K562 (cell line): ENCODE results near the gene DIO3.

Source experiments
- CREB1 ChIP-seq, 2 experiments: sonication (generic) in 1 of 2; formaldehyde crosslinking in 1 of 2; IDR thresholded peaks; 2 replicates each; pipeline versions ENCODE4 v1.6.1 to v1.8.0; 2012 to 2022; ENCODE audit warnings: inconsistent platforms in 1 of 2, mild to moderate bottlenecking in 1 of 2, missing genetic modification reagents in 1 of 2, moderate library complexity in 1 of 2
- NFRKB ChIP-seq: fragments of 450-650 bp; IDR thresholded peaks from 2 replicates; pipeline ENCODE4 v1.6.1; 2016; ENCODE audit warnings: low read depth
- RFX5 ChIP-seq: IDR thresholded peaks from 2 replicates; pipeline ENCODE4 v1.6.1; 2011; ENCODE audit warnings: low read depth, mild to moderate bottlenecking, improper control_type of control experiment, low read length
- TF ChIP-seq, protein P1 (sequence below): sonication (generic); formaldehyde crosslinking; IDR thresholded peaks from 2 replicates; pipeline ENCODE4 v1.4.0; 2020; ENCODE audit warnings: mild to moderate bottlenecking, missing genetic modification reagents

DNA sequence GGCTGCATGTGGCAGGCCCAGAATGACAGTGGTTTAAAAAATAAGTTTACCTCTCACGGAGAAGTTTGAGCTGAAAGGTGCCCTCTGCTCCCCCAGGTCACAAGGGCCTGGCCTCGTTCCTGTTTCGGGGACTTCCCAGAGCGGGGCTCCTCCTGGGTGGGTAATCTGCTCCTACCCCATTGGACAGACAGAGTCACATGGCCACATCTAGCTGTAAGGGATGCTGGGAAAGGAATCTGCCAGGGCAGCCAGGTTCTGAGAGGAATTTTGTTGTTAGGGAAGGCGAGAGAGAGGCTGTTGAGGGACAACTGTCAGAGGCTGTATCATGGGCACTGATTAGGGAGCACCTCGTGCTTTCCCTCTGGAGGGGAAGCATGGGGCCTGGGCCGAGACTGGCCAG, 24.0 kb upstream of the DIO3 start:
- TF ChIP-seq RFX5 (no peak), CREB1 (IDR thresholded peaks at IDR 0.05) (no peak), CREB1 (CRISPR knock-in tag; IDR thresholded peaks at IDR 0.05) (no peak), NFRKB (no peak)
- TF ChIP-seq, protein P1, sequence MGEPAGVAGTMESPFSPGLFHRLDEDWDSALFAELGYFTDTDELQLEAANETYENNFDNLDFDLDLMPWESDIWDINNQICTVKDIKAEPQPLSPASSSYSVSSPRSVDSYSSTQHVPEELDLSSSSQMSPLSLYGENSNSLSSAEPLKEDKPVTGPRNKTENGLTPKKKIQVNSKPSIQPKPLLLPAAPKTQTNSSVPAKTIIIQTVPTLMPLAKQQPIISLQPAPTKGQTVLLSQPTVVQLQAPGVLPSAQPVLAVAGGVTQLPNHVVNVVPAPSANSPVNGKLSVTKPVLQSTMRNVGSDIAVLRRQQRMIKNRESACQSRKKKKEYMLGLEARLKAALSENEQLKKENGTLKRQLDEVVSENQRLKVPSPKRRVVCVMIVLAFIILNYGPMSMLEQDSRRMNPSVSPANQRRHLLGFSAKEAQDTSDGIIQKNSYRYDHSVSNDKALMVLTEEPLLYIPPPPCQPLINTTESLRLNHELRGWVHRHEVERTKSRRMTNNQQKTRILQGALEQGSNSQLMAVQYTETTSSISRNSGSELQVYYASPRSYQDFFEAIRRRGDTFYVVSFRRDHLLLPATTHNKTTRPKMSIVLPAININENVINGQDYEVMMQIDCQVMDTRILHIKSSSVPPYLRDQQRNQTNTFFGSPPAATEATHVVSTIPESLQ (CRISPR knock-in tag): no peak
